UCSD-AML1 (cell line): Measurements from ENCODE around the gene ALKBH8.
A peak's percentile ranks its signal among the peaks of the same experiment; 100 is the strongest.
"Not testable (repeated sequence)": the region's sequence is repeated elsewhere in the genome, so short reads cannot be mapped to it uniquely, and the experiment has no call there.

Source experiments
- DNase-seq: peaks from one replicate; lab custom pipeline; 2025; ENCODE audit not compliant: unreplicated experiment; lab: John Stamatoyannopoulos, UW

Gene ALKBH8

GRCh38 chr11:107577346-107577711, 11.8 kb upstream of the ALKBH8 start:
- DNase-seq: no peak

GRCh38 chr11:107576497-107577345, 11.2 kb upstream of the ALKBH8 start:
- DNase-seq: not testable (repeated sequence)

GRCh38 chr11:107573438-107573837, 7.9 kb upstream of the ALKBH8 start:
- DNase-seq: no peak

GRCh38 chr11:107570015-107570414, 4.5 kb upstream of the ALKBH8 start:
- DNase-seq: no peak

GRCh38 chr11:107567739-107568335, 2.3 kb upstream of the ALKBH8 start:
- no peak for DNase-seq

- DNase-seq: no peak
Observed at GRCh38 chr11:107566569-107566968, 1.0 kb upstream of the ALKBH8 start.

GRCh38 chr11:107565955-107566501, 493 bp upstream of the ALKBH8 start:
- not testable (repeated sequence) for DNase-seq

- no peak for DNase-seq
Observed at GRCh38 chr11:107564877-107565218, 687 bp downstream of the ALKBH8 start.

GRCh38 chr11:107563702-107564101, 1.8 kb downstream of the ALKBH8 start:
- DNase-seq: peak; percentile 18

GRCh38 chr11:107562647-107563208, 2.8 kb downstream of the ALKBH8 start:
- no peak for DNase-seq

GRCh38 chr11:107561688-107562087, 3.8 kb downstream of the ALKBH8 start:
- DNase-seq: no peak

GRCh38 chr11:107550304-107550703, 15.2 kb downstream of the ALKBH8 start:
- DNase-seq: no peak

GRCh38 chr11:107549954-107550285, 15.6 kb downstream of the ALKBH8 start:
- DNase-seq: no peak

- DNase-seq: no peak
Observed at GRCh38 chr11:107549253-107549953, 16.1 kb downstream of the ALKBH8 start.

- no peak for DNase-seq
Observed at GRCh38 chr11:107547961-107548360, 17.6 kb downstream of the ALKBH8 start.

GRCh38 chr11:107545101-107545514, 20.4 kb downstream of the ALKBH8 start:
- no peak for DNase-seq

- DNase-seq: no peak
Observed at GRCh38 chr11:107538821-107539220, 26.7 kb downstream of the ALKBH8 start.

- no peak for DNase-seq
Observed at GRCh38 chr11:107538239-107538638, 27.3 kb downstream of the ALKBH8 start.

GRCh38 chr11:107537155-107537554, 28.4 kb downstream of the ALKBH8 start:
- DNase-seq: not testable (repeated sequence)

- DNase-seq: no peak
Observed at GRCh38 chr11:107526197-107526596, 39.3 kb downstream of the ALKBH8 start.

GRCh38 chr11:107508858-107509244, 56.7 kb downstream of the ALKBH8 start:
- DNase-seq: no peak
